Hematopoietic multipotent progenitor cell treated with erythropoietin and hydrocortisone succinate and interleukin-3 and kit ligand, for 8 days (in vitro differentiated cells): ENCODE data around the gene DLX2.
"Not testable (repeated sequence)": the region's sequence is repeated elsewhere in the genome, so short reads cannot be mapped to it uniquely, and the experiment has no call there.

Source experiments
- DNase-seq: peaks from one replicate; pipeline ENCODE4 v3.0.0-alpha.2; 2015

Gene DLX2

DNA sequence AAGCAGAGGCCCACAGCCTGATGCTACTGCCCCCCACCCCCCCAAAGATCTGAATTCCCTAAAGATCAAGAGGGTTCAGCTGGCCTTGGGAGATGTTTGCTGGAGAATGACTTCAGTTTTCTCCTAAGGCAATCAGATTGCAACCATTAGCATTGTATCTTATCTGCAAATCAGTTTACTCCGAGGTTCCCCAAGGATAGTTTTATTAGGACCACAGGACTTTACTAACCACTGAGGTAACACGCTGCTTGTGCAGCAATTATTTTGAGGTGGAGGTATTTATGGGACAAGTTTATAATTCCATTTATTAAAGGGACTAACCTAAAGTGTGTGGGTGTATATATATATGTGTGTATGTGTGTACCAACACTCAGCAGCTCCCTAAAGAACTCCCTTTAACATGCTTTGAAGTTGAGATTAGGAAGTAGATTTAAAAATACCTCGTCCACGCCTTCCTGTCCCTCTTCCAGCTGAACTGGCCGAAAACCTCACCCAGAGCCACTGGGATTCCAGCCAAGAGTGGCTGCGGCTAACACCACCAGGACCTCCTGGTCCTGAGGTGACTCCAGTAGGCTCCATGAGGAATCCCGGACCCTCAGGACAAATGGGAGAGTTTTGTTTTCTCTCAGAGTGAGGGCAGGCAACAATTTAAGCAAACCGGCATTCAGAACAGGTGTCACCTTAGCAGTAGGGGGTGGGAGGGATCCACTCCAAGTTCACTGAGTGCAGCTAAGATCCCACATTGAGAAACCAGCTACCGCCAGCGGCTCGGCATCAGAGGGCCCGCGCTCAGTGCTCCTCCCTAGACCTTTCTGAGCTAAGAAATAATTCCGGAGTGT is 20.4 kb downstream of the DLX2 start:
- no peak for DNase-seq

DNA sequence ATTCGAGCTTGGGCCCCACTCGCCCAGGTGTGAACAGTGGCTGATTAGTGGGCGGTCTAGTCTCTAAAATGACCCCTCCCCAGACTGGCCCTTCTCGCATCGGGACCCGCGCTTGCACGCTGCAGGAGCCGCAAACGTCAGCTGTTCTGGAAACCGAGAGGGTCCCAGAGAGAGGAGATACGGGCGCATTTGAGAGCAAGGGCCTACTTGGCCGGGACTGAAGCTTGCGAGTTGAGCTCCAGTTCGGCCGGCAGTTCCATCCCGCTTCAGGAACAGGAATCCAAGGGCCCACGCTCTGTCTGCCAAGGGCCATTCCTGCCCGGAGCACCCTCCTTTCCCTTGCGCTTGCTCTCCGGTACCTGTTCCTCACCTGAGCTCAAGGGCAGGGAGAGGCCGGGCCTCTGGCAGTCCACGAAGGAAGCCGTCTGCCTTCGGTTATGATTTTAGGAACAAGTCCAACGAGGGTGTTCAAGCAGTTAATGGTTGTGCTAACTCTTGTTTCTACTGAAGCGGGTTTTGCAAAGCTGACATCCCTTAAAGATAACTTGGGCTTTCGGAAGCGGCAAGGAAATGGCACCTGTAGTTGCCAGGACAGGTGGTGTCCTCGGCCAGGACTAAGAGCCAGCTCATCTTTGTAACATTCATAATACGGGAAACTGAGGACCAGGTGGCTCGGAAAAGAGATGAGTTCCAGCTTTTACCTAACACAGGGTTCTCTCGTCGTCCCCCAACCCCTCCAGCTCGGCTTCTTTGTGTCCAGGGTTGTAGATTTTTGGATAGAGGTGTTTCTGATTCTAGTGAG is 21.3 kb downstream of the DLX2 start:
- no peak for DNase-seq

DNA sequence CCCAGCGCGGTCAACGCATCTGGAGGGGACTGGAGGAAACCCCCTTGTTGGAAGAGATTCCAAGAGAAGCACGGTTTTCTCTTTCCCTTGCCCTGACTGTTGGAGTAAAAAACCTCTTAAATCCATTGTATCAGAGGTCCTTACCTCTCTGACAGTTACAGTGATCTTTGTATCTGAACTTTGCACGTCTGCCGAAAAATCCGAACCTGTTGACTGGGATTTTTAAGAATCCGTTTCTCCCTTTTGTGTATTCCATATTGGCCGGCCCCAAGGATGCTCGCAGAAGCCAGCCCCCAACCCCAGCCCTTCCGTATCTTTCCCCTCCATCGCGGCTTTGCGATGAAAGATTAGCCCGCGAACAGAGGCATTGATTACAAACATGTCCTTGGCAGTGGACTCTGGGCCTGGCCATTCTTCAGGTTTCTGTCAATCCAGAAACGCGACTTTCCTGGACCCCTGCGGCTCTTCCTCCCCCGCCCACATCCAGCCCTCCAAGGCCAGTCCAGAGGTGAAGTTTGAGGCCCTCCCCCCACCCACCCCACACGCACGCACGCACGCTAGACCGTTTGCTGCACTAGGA is 22.0 kb downstream of the DLX2 start:
- no peak for DNase-seq

DNA sequence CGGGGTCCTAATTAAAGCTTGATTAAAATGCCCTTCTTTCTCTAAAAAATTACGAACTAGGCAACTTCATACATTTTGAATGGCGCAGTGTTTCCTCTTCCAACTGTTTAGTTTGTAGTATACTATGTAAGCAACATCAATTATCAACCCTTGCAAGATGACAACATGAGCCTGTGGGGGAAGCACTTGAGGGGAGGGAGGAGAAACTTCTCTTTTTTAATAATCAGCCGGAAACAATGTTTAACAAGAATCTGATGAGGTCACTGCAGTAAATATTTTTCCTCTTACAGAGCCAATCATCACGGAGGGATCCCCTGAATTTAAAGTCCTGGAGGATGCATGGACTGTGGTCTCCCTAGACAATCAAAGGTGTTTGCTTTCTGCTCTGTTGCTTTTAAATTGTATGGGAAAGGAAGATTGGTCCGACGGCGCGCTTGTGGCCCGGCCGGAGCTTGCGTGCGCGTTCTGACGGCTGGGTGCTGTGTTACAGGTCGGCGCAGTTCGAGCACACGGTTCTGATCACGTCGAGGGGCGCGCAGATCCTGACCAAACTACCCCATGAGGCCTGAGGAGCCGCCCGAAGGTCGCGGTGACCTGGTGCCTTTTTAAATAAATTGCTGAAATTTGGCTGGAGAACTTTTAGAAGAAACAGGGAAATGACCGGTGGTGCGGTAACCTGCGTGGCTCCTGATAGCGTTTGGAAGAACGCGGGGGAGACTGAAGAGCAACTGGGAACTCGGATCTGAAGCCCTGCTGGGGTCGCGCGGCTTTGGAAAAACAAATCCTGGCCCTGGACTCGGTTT is 22.7 kb downstream of the DLX2 start:
- DNase-seq: no peak

DNA sequence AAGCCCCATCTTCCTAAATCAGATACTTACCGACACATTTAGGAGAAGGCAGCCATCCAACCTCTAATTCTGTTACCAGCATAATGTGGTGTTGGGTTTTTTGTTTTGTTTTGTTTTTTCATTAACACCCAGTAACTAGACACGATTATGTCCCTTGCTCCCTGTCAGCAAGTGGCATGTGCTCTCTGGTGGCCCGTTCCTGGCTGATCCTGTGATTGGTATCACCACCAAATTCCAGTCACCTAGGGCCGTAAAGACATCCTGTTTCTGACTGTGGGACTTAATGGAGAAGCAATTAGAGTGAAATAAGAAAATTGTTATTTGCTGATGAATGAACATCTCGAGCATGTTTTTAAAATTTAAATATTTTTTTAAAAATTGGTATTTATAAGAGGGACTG is 23.3 kb downstream of the DLX2 start:
- no peak for DNase-seq

DNA sequence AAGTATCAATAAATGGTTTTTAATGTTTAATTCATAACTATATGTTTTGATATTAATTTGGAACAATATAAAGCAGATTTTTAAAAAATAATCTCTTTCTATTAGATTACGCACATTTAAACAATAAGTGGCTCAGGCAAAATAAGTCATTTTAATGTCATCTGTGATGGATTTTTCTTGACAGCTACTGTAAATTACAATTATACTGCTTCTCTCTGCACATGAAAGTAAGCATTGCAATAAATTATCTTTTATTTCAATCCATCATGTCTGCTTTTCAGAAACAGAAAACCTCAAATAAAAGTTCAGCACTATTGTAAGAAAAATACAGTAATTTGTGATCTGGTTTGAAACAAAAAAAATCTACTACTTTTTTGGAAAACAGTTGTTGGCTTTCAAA is 28.4 kb downstream of the DLX2 start:
- DNase-seq: no peak

DNA sequence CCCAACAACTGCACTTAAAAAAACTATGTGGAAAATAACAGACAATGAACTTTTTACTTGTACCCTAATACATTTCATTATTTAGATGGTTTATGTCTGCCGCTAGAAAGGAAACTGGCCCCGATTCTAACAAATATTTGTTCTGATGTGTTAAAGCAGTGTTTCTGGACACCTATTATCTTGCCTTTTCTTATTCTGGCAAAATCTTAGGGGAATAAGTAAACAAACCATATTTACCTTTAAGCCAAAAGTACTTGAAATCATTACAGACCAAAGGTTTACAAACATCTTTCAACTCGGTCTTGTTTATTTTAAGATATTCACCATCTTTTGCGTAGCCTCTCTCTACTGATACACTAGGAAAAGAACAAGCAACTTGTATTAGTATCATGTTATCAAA is 29.2 kb downstream of the DLX2 start:
- DNase-seq: no peak

DNA sequence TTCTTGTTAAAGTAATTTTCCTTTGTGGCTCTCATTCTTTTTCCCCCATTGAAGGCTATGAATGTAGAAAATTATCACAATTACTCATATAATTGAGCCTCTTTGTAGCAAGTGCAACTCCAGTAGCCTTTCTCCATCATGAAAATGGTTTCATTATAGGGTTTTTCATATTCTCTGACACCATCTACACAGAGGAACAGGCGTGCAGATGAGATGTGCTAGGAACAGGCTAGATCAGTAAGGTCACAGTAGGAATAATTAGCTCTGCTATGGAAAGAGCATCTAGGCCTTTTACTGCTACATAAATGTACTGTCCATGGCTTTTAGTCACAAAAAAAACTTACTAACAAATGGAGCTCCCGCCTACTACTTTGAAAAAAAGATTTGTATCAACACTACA is 30.0 kb downstream of the DLX2 start:
- DNase-seq: no peak

DNA sequence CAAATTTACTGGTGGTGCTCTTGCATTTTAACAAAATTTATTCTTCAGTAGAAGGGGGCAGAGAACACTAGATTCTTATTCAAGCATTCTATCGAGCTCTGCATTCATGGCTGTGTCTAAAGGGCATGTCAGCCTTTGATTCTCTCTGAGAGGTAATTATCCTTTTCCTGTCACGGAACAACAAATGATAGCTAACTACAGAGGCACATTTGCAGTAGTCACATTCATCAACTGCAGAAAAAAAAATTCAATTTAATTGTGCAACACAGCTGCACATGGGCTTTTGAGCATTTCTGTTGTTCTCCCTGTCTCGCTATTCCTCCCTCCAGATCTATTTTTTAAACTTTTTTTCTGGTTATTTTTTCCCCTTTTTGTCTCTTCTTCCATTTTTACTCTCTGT is 30.4 kb downstream of the DLX2 start:
- DNase-seq: no peak

DNA sequence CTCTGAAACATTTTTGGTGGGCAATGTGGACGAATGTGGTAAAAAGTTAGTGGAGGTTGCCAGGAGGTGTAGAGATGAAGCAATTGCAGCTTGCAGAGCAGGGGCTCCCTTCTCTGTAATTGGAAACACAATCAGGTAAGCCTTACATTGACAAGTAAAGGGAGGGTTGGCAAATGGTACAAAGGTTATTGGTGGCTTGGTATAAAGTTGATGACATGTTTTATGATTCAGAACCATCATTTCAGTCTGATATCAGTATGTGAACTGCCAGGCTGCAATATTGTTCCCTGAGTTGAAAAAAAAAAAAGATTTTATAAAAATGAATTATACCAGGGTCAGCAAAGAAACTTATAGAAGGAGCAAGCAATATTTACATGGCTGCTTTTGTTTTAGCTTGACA is 31.8 kb downstream of the DLX2 start:
- no peak for DNase-seq

DNA sequence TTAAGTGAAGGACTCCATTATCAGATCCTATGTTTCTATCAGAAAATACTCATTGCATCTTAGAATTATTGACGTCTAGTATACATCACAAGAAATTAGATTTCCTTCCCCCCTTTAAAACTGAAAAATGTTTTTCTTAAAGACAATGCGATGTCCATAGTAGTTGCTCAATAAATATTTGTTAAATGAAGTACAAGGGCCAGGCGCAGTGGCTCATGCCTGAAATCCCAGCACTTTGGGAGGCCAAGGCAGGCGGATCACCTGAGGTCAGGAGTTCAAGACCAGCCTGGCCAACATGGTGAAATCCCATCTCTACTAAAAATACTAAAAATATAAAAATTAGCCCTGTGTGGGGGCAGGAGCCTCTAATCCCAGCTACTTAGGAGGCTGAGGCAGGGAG is 34.8 kb downstream of the DLX2 start:
- not testable (repeated sequence) for DNase-seq

DNA sequence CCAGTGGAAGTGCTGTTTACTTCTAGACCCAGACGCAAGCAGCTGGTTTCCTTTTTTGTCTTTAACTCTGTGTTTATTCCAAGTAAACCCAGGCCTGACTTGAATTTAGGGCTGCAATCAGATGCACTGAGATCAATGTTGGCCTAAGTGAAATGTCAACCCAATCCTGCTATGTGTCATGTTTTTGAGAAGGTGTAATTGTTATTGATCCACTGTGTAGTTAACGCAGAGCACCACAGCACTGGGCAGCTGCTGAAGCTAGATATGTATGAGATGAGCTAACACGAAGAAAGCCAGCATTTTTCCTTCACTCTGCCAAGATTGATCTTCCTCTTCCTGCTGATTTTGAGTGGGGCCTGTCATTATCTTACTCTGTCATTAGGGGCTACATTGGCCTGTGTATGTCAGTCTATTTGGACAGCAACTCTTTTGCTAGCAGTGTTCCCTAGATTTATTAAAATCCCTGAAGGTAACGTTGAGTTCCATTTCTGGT is 36.3 kb downstream of the DLX2 start:
- no peak for DNase-seq

DNA sequence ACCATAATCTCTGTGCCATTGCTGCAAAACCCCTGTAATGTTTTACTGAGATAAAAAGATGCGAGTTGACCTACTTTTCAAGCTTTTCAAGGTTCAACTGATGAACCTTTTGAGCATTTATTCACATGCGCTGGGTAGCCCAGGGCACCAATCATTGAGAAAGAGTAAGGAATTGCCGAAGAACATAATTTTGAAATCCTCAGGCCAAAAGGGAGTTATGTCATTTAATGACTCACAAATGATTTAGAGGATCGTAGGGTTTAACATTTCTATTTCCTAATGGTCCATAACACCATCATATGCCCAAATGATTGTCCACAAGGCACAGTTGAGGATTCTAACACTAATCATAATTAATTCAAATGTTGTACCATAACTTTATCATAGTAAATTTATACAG is 37.6 kb downstream of the DLX2 start:
- no peak for DNase-seq

DNA sequence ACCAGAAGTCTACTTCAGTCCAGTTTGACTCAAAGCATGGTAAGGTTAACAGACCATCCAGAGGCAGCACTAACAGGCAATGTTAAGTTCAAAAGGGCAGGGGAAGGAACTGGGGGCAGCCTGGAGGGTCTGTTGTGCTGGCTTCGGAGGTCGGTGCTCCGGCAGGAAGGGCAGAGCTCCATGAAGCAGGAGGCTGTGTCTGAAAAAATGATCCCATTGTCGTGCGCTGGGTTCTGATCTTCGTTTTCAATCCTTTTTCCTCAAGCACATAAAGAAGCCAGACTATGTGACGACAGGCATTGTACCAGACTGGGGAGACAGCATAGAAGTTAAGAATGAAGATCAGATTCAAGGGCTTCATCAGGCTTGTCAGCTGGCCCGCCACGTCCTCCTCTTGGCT is 39.3 kb downstream of the DLX2 start:
- DNase-seq: no peak

DNA sequence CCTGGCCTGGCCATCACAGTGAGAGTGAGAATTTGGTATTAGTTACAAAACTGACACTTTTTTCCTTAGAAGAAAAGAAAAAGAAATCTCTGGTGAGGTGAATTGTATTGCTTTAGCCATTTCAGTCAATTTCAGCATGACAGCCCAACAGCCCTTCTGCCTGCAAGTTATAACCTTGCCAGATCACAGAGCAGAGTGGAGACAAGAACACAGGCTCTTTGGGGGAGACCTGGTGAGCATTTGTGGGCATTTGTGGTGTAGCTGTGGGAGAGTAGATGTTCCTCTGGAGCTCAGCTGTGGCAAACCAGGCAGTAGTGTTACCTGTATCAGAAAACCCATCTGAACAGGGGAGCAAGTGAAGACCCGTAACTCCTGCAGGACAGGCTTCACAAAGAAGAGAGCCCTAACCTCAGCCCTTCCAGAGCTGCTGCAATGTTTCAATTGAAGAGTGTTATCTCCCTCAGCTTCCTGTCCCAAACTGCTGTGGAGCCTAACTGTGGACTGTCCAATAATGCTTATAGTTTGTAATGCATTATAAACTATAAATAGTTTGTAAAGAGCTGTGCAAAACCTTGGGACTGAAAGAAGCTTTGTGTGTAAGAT is 40.2 kb downstream of the DLX2 start:
- DNase-seq: no peak

DNA sequence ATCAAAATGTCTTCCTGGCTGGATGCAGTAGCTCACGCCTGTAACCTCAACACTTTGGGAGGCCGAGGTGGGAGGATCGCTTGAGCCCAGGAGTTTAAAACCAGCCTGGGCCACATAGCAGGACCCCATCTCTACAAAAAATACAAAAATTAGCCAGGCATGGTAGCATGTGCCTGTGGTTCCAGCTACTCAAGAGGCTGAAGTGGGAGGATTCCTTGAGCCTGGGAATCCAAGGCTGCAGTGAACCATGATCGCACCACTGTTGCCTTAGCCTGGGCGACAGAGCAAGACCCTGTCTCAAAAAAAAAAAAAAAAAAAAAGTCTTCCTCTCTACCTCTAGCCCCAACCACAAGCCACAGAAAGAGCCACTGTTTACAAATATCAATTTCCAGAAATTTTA is 42.6 kb downstream of the DLX2 start:
- not testable (repeated sequence) for DNase-seq

DNA sequence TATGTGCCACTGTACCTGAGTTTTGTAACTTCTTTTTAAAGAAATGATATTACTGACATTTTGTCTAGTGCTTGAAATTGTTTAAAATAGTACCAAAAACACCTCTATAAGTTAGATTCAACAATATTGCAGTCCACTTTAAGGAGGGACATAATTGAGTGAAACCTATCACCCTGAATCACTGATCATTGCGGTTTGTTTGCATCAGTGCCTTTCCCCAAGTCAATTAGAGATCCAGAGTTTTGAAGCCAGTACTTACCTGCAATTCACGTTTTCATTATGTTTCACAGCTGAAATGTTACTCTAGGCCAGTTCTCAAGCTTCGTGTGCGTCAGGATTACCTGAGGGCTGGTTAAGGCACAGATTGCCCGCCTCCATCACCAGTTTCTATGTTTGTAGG is 44.0 kb downstream of the DLX2 start:
- DNase-seq: no peak

DNA sequence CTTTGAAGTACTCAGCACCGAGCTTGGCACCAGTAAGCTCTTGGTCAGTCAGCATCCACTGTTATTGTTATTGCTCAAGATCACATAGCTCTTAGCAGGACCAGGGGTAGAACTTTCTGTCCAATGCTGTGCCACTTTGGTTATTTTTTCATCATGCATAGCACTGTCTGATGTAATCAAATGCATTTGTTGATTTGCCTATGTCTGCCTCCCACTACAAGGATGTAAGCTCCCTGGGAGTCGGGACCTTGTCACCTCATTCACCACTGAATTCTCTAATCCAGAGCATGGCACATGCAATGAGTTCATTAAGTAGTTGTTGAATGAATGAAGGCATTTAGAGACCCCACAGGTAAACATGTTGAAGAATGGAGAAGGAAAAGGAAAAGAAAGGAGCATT is 46.4 kb downstream of the DLX2 start:
- DNase-seq: no peak

DNA sequence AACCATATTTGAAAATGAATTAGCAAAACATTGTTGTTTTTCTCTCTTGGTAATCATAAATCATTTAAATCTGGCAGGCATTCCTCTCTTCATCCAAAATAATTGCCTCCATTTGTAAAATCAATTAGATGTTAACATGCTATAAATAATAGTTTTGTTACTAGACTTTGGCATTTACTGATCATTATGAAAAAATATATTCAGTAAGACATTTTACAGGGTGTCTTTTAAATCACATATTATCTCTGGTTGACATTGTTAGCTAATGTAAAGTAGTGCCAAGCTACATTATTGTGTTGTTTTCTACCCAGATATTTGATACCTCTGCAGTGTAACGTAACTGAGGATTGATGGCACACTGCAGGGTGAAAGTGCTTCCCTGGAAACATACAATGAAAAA is 49.2 kb downstream of the DLX2 start:
- DNase-seq: no peak

DNA sequence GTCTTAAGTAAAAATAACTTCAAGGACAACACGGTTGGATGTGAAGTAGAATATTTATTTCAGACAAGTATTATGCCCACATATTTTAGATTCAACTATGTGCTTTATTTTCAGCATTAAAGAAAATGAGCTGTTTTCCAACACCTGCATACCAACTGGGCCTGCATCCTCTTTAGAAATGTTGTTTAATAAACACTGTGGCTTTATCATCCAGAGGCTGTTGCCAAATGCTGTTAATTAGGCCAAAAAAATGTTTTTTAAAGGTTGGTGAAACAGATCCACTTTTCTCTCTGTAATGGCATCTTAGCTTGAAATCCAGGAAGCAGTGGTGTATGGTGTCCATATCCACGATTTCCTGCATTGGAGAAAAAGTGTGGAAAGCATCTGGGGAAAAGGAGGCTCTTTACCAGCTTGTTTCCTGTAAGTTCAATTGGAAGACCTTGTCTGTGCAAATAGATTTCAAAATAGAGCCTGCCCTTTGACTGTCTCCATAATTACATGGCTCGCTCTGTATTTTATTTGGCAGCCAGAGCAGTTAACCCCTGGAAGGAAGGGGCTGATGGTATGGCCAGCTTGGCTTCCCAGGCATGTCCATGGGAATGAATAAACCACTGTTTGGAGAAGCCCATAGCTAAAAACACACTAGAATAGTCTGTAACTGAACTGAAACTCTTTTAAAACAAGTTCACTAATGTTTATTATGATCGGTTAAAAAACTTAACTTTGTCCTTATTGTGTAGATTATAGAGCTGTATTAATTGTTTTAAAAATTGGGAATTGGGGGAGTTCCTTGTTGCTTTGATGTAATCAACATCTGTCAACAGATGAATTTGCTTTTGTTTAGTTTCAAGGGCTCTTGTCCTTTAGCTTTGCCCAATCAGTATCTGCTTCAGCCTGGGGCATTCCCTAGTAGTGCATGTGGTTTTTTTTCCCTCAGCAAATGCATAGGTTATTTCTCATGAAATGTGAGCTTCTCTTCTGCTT is 50.4 kb downstream of the DLX2 start:
- no peak for DNase-seq

DNA sequence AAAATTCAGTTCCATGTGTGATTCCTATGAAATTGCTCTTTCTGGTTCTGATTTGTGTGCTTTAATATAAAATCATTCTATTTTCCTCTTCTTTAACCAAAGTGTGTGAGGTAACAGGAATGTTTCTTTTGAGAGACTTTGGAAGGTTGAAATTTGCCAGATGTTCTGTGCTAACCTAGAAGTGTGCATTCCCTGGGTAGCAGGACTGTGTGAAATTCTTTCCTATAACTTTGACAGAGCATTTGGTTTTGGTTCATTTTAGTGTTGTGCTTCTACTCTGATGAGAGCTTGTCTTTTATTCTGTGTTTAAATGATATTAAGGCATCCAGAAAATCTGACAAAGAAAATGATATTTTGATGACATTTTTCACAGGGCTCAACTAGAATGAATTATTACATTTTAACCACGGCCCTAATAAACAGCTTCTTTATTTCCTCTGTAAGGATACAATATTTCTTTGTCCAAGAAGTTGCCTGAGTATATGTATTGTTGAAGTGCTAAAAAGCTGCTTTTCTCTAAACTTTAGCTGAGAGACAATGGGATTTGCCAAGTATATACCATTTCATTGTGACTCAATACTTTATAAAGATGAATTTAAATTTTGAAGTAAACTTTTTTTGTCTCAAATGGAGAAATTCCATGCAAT is 52.1 kb downstream of the DLX2 start:
- DNase-seq: no peak
